MV-4-11 (cell line): ENCODE data around the gene STXBP4.
"Not testable (repeated sequence)": the region's sequence is repeated elsewhere in the genome, so short reads cannot be mapped to it uniquely, and the experiment has no call there.

Source experiments
- DNase-seq: peaks from one replicate; lab custom pipeline; 2025; lab: John Stamatoyannopoulos, UW

The STXBP4 gene

GRCh38 chr17:55057184-55057583 lies 88.6 kb downstream of the STXBP4 start:
- no peak for DNase-seq

GRCh38 chr17:55059724-55060123 lies 91.2 kb downstream of the STXBP4 start:
- no peak for DNase-seq

DNA sequence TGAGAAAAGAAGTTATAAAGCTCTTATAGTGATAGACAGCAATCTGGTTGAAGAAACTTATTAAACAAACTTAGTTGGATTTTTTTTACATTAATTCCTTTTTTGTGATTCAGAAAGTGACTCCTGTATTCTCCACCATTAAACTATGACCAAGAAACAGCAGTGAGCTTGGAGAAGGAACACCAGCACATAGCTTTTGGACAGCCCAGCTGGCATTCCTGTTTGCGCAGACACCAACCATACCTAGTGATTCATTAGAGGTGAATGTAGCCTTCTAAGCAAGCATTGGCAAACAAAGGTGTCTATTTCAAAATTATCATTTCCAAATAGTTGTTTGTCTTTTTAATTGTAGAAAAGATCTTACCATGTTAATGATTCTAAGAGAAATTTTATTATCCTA lies 94.4 kb downstream of the STXBP4 start:
- DNase-seq, result no peak

- DNase-seq, result no peak
These were observed 95.6 kb downstream of the STXBP4 start for GRCh38 chr17:55063885-55064874.

- peak; percentile 10 for DNase-seq
These were observed 99.3 kb downstream of the STXBP4 start for GRCh38 chr17:55067697-55068439.

GRCh38 chr17:55068862-55069811 lies 100.6 kb downstream of the STXBP4 start:
- DNase-seq, result no peak

DNA sequence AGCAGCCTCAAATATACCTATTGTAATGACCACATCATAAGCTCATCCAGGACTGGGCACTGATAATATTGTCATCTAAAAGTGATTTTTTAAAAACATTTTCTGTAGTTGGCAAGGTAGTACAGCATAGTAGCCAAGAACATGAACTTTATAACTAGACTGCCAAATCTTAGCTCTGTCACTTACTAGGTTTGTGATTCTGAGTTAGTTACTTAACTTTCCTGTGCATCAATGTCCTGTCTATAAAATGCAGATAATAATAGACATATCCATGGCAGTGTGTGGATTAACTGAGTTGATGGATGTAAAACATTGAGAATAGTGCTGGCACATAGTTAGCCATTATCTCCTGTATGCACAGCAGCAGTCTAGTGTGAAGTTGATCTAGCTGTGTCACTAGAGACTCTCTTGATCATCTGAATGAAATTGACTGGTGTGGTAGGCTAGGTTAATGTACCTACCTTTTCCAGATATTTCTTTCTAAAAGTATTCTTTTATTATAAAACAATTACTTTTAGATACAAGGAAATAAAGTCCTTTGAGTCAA lies 101.5 kb downstream of the STXBP4 start:
- no peak for DNase-seq

GRCh38 chr17:55072898-55073297 lies 104.3 kb downstream of the STXBP4 start:
- DNase-seq, result no peak

DNA sequence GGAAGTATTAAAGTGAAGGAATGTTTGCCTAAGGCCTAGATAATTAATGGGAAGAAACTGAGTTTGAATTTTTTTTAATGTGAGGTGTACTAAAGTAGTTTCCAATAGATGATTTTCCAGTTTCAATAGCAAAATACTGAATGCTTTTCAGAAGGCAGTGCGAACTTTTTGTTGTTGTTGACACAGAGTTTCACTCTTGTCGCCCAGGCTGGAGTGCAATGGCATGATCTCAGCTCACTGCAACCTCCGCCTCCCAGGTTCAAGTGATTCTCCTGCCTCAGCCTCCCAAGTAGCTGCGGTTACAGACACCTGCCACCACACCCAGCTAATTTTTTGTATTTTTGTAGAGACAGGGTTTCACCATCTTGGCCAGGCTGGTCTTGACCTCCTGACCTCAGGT lies 104.9 kb downstream of the STXBP4 start:
- not testable (repeated sequence) for DNase-seq

- no peak for DNase-seq
These were observed 113.0 kb downstream of the STXBP4 start for GRCh38 chr17:55081559-55081958.

DNA sequence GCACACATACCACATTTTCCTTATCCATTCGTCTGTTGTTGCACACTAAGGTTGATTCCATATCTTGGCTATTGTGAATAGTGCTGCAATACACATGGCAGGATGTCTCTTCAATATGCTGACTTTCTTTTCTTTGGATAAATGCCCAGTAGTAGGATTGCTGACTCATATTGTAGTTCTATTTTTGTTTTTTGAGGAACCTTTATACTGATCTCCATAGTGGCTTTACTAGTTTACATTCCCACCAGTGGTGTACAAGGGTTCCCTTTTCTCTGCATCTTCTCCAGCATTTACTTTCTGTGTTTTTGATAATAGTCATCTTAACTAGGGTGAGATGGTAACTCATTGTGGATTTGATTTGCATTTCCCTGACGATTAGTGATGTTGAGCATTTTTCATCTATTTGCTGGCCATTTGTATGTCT lies 118.1 kb downstream of the STXBP4 start:
- DNase-seq, result peak; percentile 86

DNA sequence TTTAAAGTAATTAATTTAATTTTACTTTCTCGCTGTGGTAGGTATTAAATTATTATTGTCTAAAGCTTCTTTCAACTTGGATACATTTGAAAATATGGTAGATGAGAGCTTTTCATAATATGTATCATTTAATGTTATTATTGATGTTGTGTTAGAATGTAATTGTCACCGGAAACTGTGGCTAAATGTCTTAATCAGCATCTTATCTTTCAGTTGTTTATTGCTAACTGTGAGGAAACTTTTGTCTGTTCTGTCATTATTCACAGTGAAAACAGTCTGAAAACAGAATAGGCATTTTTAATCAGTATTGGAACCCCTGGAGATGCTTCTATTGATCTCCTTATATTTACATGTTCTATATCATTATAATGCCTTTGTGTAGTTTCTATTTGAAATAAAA lies 120.7 kb downstream of the STXBP4 start:
- no peak for DNase-seq

GRCh38 chr17:55090079-55090492 lies 121.5 kb downstream of the STXBP4 start:
- DNase-seq, result no peak

DNA sequence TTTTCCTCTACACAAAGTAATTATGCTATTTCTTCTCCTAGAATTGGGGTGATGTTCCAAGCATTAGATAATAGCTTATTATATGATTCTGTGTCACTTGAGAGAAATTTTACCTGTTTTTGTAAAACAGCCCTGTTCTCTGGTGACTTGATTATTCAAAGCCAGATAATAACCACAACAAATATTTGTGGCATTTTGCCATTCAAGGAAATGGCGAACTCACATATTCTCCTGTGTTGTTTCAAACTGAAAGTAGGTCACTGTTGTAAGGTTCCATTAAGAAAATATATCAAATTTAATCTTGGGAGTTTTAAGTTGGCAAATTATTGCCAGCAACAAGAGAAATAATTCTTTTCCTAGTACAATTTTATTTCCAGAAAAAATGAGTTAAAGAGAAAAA lies 124.8 kb downstream of the STXBP4 start:
- DNase-seq, result no peak

DNA sequence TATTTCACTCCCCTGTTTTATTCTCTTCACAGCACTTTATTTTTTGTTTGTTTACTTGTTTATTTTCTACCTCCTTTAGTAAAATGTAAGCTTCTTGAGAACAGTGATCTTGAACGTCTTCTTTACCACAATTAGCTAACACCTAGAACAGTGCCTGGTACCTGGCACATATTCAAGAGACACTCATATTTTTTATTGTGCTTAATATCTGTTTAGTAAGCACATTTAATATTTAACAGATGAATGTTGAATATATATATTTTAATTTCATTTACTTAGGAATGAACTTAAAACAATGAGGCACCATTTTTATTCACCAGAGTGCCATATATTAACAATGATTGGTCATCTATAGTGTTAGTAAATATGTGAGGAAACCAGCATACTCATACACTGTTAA lies 130.2 kb downstream of the STXBP4 start:
- no peak for DNase-seq

GRCh38 chr17:55110521-55110920 lies 142.0 kb downstream of the STXBP4 start:
- DNase-seq, result no peak

- no peak for DNase-seq
These were observed 145.7 kb downstream of the STXBP4 start for GRCh38 chr17:55114283-55114682.

- no peak for DNase-seq
These were observed 147.9 kb downstream of the STXBP4 start for GRCh38 chr17:55116440-55116914.

GRCh38 chr17:55117164-55117563 lies 148.6 kb downstream of the STXBP4 start:
- no peak for DNase-seq

DNA sequence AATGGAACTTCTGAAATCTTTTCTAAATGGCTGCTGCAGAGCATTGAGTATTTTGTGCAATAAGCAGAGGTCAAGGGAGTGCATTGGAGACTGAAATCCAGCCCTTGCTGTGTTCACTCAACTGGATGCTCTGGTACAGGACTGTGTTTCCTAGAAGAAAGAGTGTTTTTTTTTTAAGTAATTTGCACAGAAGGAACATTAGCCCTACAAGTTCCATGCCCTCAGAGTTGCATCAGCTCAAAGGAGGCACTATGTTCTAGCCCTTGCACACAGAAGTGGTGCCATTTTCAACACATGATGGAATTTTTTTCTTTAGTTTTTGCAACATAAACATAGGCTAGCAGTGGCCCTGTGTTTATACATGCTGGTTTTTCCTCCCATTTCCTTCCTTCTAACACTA lies 152.1 kb downstream of the STXBP4 start:
- DNase-seq, result no peak

DNA sequence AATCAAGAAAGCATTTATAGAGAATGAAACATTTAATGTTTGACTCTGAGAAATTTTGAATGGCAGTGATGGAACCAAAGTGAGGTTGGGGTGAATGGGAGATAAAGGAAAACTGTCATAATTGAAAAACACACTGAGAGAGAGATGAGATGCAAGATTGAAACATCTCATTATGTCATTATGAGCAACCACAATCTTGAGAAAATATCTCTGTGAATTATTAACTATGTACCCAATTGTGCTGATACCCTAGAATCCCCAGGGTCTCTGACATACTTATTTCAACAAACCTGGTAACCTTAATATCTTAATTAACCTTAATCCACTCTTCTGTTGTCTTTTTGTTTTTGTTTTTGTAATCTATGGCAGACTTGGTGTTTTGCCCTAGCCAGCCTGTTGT lies 152.7 kb downstream of the STXBP4 start:
- DNase-seq, result no peak
